Mononuclear cell (primary cell): ENCODE results near the gene ZSWIM4. TPM values are rescaled to one million over a fixed set of nuclear protein-coding genes. Genes with fewer than 3 reads are reported as not detected.
"Not testable (repeated sequence)": the region's sequence is repeated elsewhere in the genome, so short reads cannot be mapped to it uniquely, and the experiment has no call there.

Experiments used
- H3K27me3 ChIP-seq: 2 replicates; pipeline ENCODE4 v1.6.0; 2011; ENCODE audit warnings: low read length, control low read depth; ENCODE audit not compliant: insufficient read depth
- H3K4me1 ChIP-seq: 2 replicates; pipeline ENCODE4 v1.5.1; 2011; ENCODE audit warnings: mild to moderate bottlenecking, low read length, control low read depth; ENCODE audit not compliant: insufficient read depth
- H3K4me3 ChIP-seq: 2 replicates; pipeline ENCODE4 v1.5.1; 2011; ENCODE audit warnings: mild to moderate bottlenecking, low read length, moderate library complexity
- H3K9me3 ChIP-seq: 2 replicates; pipeline ENCODE4 v1.5.1; 2011; ENCODE audit warnings: low read depth, mild to moderate bottlenecking, control low read depth, low read length
- total RNA-seq: library from RNA; depleted of rRNA; stranded (reverse); fragments of >200 nt; gene quantifications from one replicate; pipeline ENCODE4 v1.2.3, GENCODE V29; 2012

The ZSWIM4 gene
- total RNA-seq, result 1.5 TPM

GRCh38 chr19:13794757-13795589 is at the start of gene ZSWIM4:
Gene ZSWIM4, plus strand, starts transcription at chr19:13795443. Its CDS starts 206 bp downstream, at chr19:13795649.
- Histone ChIP-seq H3K27me3 (no peaks in the 10 kb centered on the region), H3K9me3 (no peaks in the 10 kb centered on the region), H3K4me1 (peaks cover 34% of the 10 kb centered on the region), H3K4me3 (peak within 1 kb of the TSS; percentile 61)

DNA sequence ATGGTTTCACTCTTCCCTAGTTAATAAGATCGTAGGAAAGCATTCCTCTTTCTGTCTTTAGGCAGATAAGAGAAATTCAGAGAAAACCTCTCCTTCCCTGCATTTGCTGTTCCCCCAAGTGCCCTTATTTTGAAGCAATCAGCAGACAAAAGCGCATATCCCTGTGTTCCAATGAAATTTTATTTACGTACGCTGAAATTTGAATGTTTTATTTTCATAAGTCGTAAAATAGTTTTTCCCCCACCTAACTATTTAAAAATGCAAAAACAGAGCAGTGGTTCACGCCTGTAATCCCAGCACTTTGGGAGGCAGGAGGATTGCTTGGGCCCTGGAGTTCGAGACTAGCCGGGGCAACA is 48.2 kb upstream of the ZSWIM4 start:
- no peaks in the 10 kb centered on the region for H3K9me3 ChIP-seq
- H3K4me3 ChIP-seq, result peak overlapping the region; percentile 92
- H3K4me1 ChIP-seq, result peaks cover 25% of the 10 kb centered on the region
- no peaks in the 10 kb centered on the region for H3K27me3 ChIP-seq

DNA sequence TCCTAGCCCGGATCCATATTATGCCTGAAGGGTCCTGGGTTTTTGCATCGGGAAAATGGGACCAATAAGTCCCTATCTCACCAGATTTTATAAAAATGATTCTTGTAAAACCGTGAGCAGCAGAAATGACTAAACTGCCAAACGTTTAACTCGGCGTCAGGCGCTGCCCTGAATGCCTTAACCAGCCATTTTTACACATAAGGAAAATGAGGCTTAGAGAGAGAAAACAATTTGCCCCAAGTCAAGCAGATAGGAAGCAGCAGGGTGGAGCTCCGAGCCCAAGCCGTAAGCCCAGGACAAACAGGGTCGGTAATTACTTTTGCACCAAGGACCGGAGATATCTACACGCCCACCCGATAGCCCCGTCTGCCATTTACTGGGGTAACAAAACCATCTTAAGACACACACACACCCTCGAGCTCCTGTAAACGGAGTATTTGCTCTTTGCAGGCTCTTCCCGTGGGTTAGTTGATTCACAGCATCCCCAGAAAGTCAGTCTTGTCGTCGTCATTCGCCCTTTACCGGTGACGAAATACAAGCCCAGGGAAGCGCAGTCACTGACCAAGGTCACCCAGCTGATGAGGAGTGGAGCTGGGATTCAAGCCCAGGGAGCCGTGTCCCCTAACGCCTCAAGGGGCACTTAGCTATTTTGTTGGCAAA is 46.9 kb upstream of the ZSWIM4 start:
- Histone ChIP-seq H3K4me3 (peak overlapping the region; percentile 92), H3K9me3 (no peaks in the 10 kb centered on the region), H3K27me3 (no peaks in the 10 kb centered on the region), H3K4me1 (peaks cover 25% of the 10 kb centered on the region)

DNA sequence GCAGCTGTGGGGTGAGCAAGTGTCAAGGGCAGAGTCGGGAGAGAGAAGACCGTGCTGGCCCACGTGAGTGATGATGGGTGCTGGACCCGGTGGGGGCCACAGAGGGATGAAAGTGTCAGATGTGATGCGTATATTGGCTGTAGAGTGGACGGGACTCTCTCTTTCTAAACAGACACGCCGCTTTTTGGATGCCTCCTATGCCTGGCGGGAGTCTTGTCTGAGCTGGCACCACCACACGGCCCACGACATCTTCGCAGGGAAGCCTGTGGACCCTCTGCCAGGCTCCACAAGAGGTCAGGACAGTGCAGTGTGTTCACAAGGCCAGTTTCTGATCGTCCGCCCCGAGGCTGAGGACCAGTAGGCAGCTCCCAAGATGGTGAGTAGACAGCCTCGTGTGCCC is 43.8 kb upstream of the ZSWIM4 start:
- H3K27me3 ChIP-seq, result no peaks in the 10 kb centered on the region
- no peaks in the 10 kb centered on the region for H3K9me3 ChIP-seq
- H3K4me3 ChIP-seq, result no peak overlapping the region
- peaks cover 25% of the 10 kb centered on the region for H3K4me1 ChIP-seq

- H3K27me3 ChIP-seq, H3K9me3 ChIP-seq, H3K4me3 ChIP-seq: not testable (repeated sequence)
- H3K4me1 ChIP-seq, result peaks cover 14% of the 10 kb centered on the region
These were observed 41.6 kb upstream of the ZSWIM4 start for GRCh38 chr19:13753622-13754021.

DNA sequence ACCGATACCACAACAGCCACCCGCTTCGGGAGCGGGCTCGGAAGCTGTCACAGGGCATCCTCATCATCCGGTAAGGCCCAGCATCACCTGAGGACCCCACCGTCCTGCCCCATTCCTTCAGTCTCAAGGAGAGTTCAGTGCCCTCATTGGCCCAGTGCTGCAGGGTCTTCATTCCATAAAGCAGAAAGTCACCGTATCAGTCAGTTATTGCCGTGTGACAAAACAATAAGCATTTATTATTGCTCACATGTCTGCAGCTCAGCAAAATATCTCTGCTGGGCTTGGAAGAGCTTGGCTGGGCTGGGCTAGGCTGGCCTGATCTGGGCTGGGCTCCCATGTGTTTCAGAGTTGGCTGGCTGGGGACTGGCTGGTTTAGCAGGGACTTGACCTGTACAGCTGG is 39.0 kb upstream of the ZSWIM4 start:
- Histone ChIP-seq H3K27me3 (no peaks in the 10 kb centered on the region), H3K4me3 (no peak overlapping the region)

GRCh38 chr19:13757805-13758772 is 37.2 kb upstream of the ZSWIM4 start:
- H3K27me3 ChIP-seq, result no peaks in the 10 kb centered on the region
- H3K9me3 ChIP-seq, result no peaks in the 10 kb centered on the region
- H3K4me1 ChIP-seq, result no peaks in the 10 kb centered on the region
- H3K4me3 ChIP-seq, result no peak overlapping the region

More for the DNA sequence above, 39.0 kb upstream of the ZSWIM4 start:
- Histone ChIP-seq H3K4me1 (no peaks in the 10 kb centered on the region), H3K9me3 (no peaks in the 10 kb centered on the region)

DNA sequence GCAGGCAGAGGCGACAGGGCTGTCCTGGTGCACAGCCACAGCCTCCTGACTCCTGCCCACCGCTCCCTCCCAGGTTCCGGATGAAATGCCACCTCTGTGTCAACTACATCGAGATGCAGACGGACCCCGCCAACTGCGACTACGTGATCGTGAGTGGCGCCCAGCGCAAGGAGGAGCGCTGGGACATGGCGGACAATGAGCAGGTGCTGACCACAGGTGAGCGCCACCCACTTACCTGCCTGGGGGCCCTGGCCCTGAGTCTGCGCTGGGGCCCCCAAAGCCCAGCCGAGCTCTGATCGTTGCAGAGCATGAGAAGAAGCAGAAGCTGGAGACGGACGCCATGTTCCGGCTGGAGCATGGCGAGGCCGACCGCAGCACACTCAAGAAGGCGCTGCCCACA is 36.4 kb upstream of the ZSWIM4 start:
- peaks cover 2% of the 10 kb centered on the region for H3K4me1 ChIP-seq
- no peaks in the 10 kb centered on the region for H3K27me3 ChIP-seq
- H3K4me3 ChIP-seq, result no peak overlapping the region
- H3K9me3 ChIP-seq, result no peaks in the 10 kb centered on the region

- no peak overlapping the region for H3K4me3 ChIP-seq
- H3K4me1 ChIP-seq, result peaks cover 15% of the 10 kb centered on the region
- no peaks in the 10 kb centered on the region for H3K27me3 ChIP-seq
These were observed 33.8 kb upstream of the ZSWIM4 start for GRCh38 chr19:13761423-13761822.

DNA sequence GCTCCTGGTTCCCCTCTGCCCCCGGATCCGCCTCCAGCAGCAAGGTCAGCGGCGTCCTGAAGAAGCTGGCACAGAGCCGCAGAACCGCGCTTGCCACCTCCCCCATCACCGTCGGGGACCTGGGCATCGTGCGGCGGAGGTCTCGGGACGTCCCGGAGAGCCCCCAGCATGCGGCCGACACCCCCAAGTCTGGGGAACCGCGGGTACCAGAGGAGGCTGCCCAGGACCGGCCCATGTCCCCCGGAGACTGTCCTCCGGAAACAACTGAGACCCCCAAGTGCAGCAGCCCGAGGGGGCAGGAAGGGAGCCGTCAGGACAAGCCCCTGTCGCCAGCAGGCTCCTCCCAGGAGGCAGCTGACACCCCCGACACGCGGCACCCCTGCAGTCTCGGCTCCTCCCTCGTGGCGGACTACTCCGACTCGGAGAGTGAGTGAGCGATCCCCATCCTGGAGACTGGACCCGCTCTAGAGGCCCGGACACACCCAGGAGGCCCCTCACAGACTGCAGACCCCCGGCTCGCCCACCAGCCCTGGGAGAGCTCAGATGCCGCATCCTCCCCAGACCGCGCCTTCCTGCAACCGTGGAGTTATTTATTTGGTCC is 32.5 kb upstream of the ZSWIM4 start:
- Histone ChIP-seq H3K9me3 (no peaks in the 10 kb centered on the region), H3K4me1 (peaks cover 15% of the 10 kb centered on the region), H3K27me3 (no peaks in the 10 kb centered on the region), H3K4me3 (no peak overlapping the region)

More at GRCh38 chr19:13761423-13761822, 33.8 kb upstream of the ZSWIM4 start:
- H3K9me3 ChIP-seq, result no peaks in the 10 kb centered on the region

DNA sequence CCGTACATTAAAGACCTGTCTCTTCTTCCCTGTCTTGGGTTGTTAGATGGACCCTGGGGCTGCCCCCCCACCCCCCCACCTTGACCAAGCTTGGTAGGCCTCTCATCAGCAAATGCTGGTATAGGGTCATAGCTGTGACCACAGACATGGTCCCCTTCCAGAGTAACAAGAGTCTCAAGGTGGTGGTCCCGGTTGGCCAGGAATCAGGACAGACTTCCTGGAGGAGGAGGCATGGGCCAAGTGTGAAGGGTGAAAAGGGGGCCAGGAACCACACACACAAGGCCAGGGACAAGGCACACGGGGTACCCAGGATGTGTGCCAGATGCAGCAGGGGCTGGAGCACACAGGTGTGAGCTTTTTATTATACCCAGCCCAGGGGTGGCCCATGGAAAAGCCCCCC is 32.0 kb upstream of the ZSWIM4 start:
- H3K27me3 ChIP-seq, result no peaks in the 10 kb centered on the region
- no peak overlapping the region for H3K4me3 ChIP-seq
- no peaks in the 10 kb centered on the region for H3K9me3 ChIP-seq
- peaks cover 15% of the 10 kb centered on the region for H3K4me1 ChIP-seq

- Histone ChIP-seq H3K4me3 (peak within 1 kb of the TSS; percentile 60), H3K27me3 (no peaks in the 10 kb centered on the region), H3K4me1 (peaks cover 15% of the 10 kb centered on the region), H3K9me3 (no peaks in the 10 kb centered on the region)
These were observed 31.0 kb upstream of the ZSWIM4 start, which contains the start of gene MRI1 for GRCh38 chr19:13764101-13764807. Gene MRI1, plus strand, starts transcription at chr19:13764522. Its CDS starts 67 bp downstream, at chr19:13764589.

DNA sequence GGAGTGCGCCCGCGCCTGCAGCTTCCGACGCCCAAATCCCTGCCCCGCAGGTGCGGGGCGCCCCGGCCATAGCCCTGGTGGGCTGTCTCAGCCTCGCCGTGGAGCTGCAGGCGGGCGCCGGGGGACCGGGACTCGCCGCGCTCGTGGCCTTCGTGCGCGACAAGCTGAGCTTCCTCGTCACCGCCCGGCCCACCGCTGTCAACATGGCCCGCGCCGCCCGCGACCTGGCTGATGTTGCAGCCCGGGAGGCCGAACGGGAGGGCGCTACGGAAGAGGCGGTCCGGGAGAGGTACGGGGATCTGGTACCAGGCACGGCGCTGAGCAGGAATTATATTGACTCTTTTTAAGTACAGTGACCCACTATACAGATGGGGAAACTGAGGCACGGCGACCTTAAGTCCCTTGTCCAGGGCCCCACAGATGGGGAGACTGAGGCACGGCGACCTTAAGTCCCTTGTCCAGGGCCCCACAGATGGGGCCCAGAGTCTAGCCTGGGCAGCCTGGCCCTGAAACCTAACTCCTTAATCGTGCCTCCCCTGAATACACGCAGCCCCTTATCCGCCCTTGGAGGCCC is 30.3 kb upstream of the ZSWIM4 start:
- no peaks in the 10 kb centered on the region for H3K27me3 ChIP-seq

More for the DNA sequence above, 30.3 kb upstream of the ZSWIM4 start:
- Histone ChIP-seq H3K4me3 (peak overlapping the region; percentile 60), H3K4me1 (peaks cover 15% of the 10 kb centered on the region), H3K9me3 (no peaks in the 10 kb centered on the region)
